Muscle layer of colon (tissue), 2 donors: Measurements from ENCODE around the gene HLA-DRB5.
"Not testable (repeated sequence)": the region's sequence is repeated elsewhere in the genome, so short reads cannot be mapped to it uniquely, and the experiment has no call there.

Source experiments
- H3K27ac ChIP-seq: one replicate; pipeline ENCODE4 v1.7.0; 2013; ENCODE audit warnings: low read depth, mild to moderate bottlenecking, low read length, moderate library complexity
- H3K27me3 ChIP-seq, 2 donors: one replicate each; pipeline ENCODE4 v1.7.0; 2013; ENCODE audit warnings: low read length in 2 of 2, mild to moderate bottlenecking in 2 of 2; ENCODE audit not compliant: insufficient read depth in 2 of 2, control insufficient read depth in 1 of 2
- H3K36me3 ChIP-seq: one replicate; pipeline ENCODE4 v1.7.0; 2013; ENCODE audit warnings: mild to moderate bottlenecking, low read length; ENCODE audit not compliant: insufficient read depth
- H3K4me1 ChIP-seq: one replicate; pipeline ENCODE4 v1.7.0; 2013; ENCODE audit warnings: mild to moderate bottlenecking, low read length; ENCODE audit not compliant: insufficient read depth
- H3K4me3 ChIP-seq, 2 donors: one replicate each; pipeline ENCODE4 v1.7.0; 2013; ENCODE audit warnings: low read length in 2 of 2, low read depth in 1 of 2, mild to moderate bottlenecking in 1 of 2, moderate library complexity in 1 of 2
- H3K9ac ChIP-seq: one replicate; pipeline ENCODE4 v1.7.0; 2013; ENCODE audit warnings: low read length
- H3K9me3 ChIP-seq: one replicate; pipeline ENCODE4 v1.7.0; 2013; ENCODE audit warnings: mild to moderate bottlenecking, low read length
- donor health status: abdominal sarcoma.
- donor health status: Adenocarcinoma of cecum.

The HLA-DRB5 gene

DNA sequence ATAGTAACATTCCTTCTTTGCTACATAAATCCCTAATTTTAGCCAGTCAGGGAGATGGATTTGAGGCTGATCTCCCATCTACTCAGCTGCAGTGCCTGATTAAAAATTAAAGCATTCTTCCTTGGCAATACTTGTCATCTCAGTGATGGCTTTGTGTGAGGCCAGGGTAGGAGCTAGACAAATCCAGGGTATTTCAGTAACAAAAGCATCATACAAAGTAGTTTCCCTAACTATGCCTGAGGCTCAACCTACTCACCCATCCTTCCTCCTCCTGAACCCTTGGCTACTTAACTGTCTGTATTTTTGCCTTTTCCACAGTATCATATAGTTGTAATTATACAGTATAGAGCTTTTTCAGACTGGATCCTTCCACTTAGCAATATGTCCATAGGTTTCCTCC, 37.7 kb downstream of the HLA-DRB5 start:
- no peaks in the 10 kb centered on the region for H3K27me3 ChIP-seq
- H3K4me1 ChIP-seq, result no peaks in the 10 kb centered on the region
- no peak overlapping the region for H3K4me3 ChIP-seq
- no peaks in the 10 kb centered on the region for H3K9me3 ChIP-seq
- H3K9ac ChIP-seq, result no peak overlapping the region
- no peaks in the 10 kb centered on the region for H3K36me3 ChIP-seq
- no peak overlapping the region for H3K27ac ChIP-seq

- Histone ChIP-seq H3K9me3 (no peaks in the 10 kb centered on the region), H3K4me1 (no peaks in the 10 kb centered on the region), H3K27ac (no peak overlapping the region), H3K4me3 (no peak overlapping the region), H3K36me3 (no peaks in the 10 kb centered on the region), H3K27me3 (no peaks in the 10 kb centered on the region), H3K9ac (no peak overlapping the region)
These were observed 38.4 kb downstream of the HLA-DRB5 start for GRCh38 chr6:32491700-32492099.

- Histone ChIP-seq H3K27ac (no peak overlapping the region), H3K4me3 (no peak overlapping the region), H3K9ac (no peak overlapping the region), H3K36me3 (no peaks in the 10 kb centered on the region), H3K4me1 (no peaks in the 10 kb centered on the region), H3K27me3 (no peaks in the 10 kb centered on the region), H3K9me3 (no peaks in the 10 kb centered on the region)
These were observed 42.0 kb downstream of the HLA-DRB5 start for GRCh38 chr6:32488083-32488482.

DNA sequence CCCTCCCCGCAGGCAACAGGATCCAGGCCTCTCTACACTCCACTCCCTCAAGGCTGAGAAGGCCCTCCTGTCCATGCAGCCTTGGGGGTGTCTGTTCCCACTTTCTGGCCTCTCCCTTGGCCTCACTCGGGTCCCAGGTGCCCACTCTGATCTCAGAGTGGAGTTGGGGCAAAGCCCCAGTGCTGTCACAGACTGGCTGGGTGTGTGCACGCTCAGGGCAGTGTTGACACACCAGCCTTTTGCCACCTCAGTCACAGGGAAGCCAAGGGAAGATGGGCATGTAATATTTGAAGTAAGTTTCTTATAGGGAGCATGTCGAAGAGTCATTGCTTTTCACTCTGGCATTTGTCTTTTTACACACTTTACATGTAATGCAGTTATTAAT, 45.5 kb downstream of the HLA-DRB5 start:
- no peaks in the 10 kb centered on the region for H3K9me3 ChIP-seq
- no peak overlapping the region for H3K9ac ChIP-seq
- H3K36me3 ChIP-seq, result no peaks in the 10 kb centered on the region
- H3K27ac ChIP-seq, result no peak overlapping the region
- H3K4me3 ChIP-seq, result no peak overlapping the region
- no peaks in the 10 kb centered on the region for H3K4me1 ChIP-seq
- no peaks in the 10 kb centered on the region for H3K27me3 ChIP-seq

- Histone ChIP-seq H3K9ac (no peak overlapping the region), H3K27ac (no peak overlapping the region), H3K4me3 (no peak overlapping the region)
These were observed 46.0 kb downstream of the HLA-DRB5 start for GRCh38 chr6:32483968-32484613.

DNA sequence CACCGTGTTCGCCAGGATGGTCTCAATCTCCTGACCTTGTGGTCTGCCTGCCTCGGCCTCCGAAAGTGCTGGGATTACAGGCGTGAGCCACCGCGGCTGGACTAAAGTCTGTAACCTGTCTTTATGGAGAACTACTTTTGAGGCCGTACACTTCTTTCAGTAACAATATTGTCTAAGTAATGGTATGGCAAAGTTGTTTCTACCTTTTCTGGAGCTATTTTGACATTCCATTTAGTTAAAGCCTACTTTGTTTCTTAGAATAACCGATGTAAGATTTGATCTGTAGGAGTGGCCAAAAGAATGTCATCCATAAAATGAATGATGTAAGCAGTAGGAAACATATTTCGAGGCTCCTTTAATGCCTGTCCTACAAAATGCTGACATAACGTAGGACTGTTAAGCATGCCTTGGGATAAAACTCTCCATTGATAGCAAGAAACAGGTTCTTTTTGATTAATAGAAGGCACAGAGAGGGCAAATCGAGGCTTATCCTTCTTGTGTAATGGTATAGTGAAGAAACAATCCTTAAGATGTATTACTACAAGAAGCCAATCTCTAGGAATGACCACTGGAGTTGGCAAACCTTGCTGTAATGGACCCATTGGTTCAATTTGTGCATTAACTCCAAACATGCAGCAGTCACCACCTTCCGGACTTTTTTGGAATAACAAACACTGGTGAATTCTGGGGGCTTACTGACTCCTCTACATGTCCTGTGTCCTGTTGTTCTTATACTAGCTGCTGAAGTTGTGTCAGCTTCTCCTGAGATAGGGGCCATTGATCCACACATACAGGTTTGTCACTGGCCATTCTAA, 54.5 kb downstream of the HLA-DRB5 start:
- H3K4me1 ChIP-seq, result no peaks in the 10 kb centered on the region
- no peaks in the 10 kb centered on the region for H3K9me3 ChIP-seq
- H3K4me3 ChIP-seq, result no peak overlapping the region
- H3K9ac ChIP-seq, result no peak overlapping the region
- no peaks in the 10 kb centered on the region for H3K27me3 ChIP-seq
- H3K36me3 ChIP-seq, result no peaks in the 10 kb centered on the region
- no peak overlapping the region for H3K27ac ChIP-seq

More at GRCh38 chr6:32483968-32484613, 46.0 kb downstream of the HLA-DRB5 start:
- Histone ChIP-seq H3K4me1 (no peaks in the 10 kb centered on the region), H3K36me3 (no peaks in the 10 kb centered on the region), H3K27me3 (no peaks in the 10 kb centered on the region), H3K9me3 (no peaks in the 10 kb centered on the region)

DNA sequence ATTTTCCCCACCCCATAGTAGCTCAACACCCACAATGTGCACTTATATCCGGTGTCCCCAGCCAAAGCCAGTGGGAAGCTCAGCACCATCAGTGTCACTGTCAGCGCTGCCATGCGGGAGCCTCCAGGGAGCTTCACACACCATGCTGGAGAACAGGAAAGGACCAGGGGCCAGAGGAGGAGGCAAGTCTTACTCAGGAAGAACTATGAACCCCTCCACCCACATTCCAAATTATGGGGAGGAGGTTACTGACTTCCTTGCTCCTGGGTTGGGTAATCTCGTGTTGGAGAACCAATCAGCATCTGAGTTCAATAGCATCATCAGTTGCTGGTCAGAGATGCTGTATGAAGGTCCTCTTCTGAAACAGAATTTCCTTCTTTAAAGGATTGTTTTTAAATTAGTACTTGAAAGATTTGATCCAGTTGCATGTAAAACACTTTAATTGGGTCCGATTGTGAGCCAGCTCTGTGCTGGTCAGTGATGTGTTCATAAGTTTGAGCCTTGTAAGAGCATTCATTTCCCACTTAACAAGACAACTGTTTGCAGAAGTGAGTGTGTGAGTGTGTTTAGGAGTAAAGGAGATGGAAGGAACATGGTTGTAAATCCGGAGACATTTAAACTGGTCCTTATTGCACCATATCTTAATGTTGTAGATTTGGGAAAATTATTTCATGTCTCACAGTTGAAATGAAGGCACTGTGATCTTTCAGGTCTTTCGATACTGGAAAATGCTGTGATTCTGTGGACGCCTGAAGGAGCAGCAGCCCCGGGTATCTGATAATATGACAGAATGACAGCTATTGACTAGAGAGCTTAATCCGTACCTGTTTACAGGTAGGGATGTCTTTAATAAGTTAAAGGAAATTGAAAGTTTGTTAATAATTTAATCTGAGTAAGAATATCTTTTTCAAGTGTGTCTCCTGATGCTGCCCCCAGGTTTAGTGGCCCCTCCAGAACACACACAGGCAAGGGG, 56.4 kb downstream of the HLA-DRB5 start:
- not testable (repeated sequence) for H3K9me3 ChIP-seq, H3K9ac ChIP-seq, H3K4me3 ChIP-seq, H3K4me1 ChIP-seq, H3K27ac ChIP-seq, H3K27me3 ChIP-seq, H3K36me3 ChIP-seq

DNA sequence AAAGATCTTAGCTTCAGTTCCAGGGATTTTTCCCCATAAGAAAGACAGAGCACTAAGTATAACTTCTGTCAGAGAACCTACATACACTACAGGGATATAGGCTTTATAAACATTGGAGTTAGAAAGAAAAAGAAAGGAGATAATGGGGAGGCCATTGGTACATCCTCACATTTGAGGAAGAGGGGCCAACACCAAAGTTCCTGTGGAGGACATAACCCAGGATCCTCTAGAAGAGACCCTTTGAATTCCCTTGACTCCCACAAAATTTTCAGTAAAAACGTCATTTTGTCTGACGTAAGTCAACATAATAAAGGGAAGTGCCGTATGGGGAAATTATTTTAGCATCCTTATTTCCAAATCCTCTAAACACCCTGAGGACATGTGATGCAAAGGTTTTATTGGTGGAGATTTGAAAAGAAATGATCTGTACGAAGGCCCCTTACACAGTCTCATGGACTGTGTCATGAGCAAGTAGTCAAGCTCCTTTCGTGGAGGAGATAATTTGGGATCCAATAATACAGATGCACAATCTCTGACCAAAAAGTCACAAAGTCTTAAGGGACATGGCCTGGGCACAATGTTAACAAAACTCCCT, 57.2 kb downstream of the HLA-DRB5 start:
- no peak overlapping the region for H3K9ac ChIP-seq
- H3K4me3 ChIP-seq, result no peak overlapping the region
- no peaks in the 10 kb centered on the region for H3K4me1 ChIP-seq
- no peaks in the 10 kb centered on the region for H3K27me3 ChIP-seq
- H3K27ac ChIP-seq, result no peak overlapping the region
- no peaks in the 10 kb centered on the region for H3K9me3 ChIP-seq
- H3K36me3 ChIP-seq, result no peaks in the 10 kb centered on the region

DNA sequence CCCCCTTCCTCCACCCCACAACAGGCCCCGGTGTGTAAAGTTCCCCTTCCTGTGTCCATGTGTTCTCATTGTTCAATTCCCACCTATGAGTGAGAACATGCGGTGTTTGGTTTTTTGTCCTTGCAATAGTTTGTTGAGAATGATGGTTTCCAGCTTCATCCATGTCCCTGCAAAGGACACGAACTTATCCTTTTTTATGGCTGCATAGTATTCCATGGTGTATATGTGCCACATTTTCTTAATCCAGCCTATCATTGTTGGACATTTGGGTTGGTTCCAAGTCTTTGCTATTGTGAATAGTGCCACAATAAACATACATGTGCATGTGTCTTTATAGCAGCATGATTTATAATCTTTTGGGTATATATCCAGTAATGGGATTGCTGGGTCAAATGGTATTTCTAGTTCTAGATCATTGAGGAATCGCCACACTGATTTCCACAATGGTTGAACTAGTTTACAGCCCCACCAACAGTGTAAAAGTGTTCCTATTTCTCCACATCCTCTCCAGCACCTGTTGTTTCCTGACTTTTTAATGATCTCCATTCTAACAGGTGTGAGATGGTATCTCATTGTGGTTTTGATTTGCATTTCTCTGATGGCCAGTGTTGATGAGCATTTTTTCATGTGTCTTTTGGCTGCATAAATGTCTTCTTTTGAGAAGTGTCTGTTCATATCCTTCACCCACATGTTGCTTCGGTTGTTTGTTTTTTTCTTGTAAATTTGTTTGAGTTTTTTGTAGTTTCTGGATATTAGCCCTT, 62.2 kb downstream of the HLA-DRB5 start:
- not testable (repeated sequence) for H3K36me3 ChIP-seq, H3K4me1 ChIP-seq, H3K9me3 ChIP-seq, H3K27ac ChIP-seq, H3K27me3 ChIP-seq, H3K9ac ChIP-seq, H3K4me3 ChIP-seq
